Measurements from ENCODE around the gene SLC25A43. TPM values are rescaled to one million over a fixed set of nuclear protein-coding genes. Genes with fewer than 3 reads are reported as not detected.

The SLC25A43 gene
- total RNA-seq, 1 experiment from 2014 or later = 4.5 TPM

GRCh38 chrX:119495734-119496726 is 96.9 kb downstream of the SLC25A43 start:
- Mint-ChIP-seq H3K27ac (no peak overlapping the region), H3K9me3 (no peaks in the 10 kb centered on the region), H3K36me3 (no peaks in the 10 kb centered on the region), H3K4me1 (peaks cover 4% of the 10 kb centered on the region; the same call in 1 of the 2 replicates), H3K4me3 (no peak overlapping the region), H3K27me3 (ENCODE audit: low read depth) (no peaks in the 10 kb centered on the region; the same call in 1 of the 2 replicates)
- ChIA-PET POLR2A (interaction anchor here (0.6 kb wide), 1 partner anchor 1057 kb away, joined by 4 read pairs; no protein-coding TSS in a partner anchor), CTCF (interaction anchor here (1.1 to 1.5 kb wide), 2 partner anchors 13 to 16 kb away, joined by 5 to 8 read pairs; no protein-coding TSS in a partner anchor)
- ATAC-seq (no peak; the same call in 1 of the 2 replicates), DNase-seq (ENCODE audit: low spot score) (no peak)
- no peak for TF ChIP-seq CTCF (IDR thresholded peaks at IDR 0.05)
- no peak for TF ChIP-seq USF2 (CRISPR knock-in tag; IDR thresholded peaks at IDR 0.05)
- no peak for TF ChIP-seq PREB (CRISPR knock-in tag; IDR thresholded peaks at IDR 0.05; ENCODE audit: borderline replicate concordance)
- TF ChIP-seq CBFB (CRISPR knock-in tag; IDR thresholded peaks at IDR 0.05; ENCODE audit: low read depth) = no peak
- TF ChIP-seq MXD4 (CRISPR knock-in tag; IDR thresholded peaks at IDR 0.05; ENCODE audit: borderline replicate concordance) = no peak

GRCh38 chrX:119497185-119497584 is 98.0 kb downstream of the SLC25A43 start:
- DNase-seq (ENCODE audit: low spot score) = no peak
- Mint-ChIP-seq H3K4me1 (peaks cover 5% of the 10 kb centered on the region; the same call in 1 of the 2 replicates), H3K27ac (no peak overlapping the region), H3K36me3 (no peaks in the 10 kb centered on the region), H3K4me3 (no peak overlapping the region), H3K9me3 (no peaks in the 10 kb centered on the region), H3K27me3 (ENCODE audit: low read depth) (no peaks in the 10 kb centered on the region; the same call in none of the 2 replicates)
- ATAC-seq = no peak
- CTCF ChIA-PET = interaction anchor here (1.2 kb wide), 1 partner anchor 19 kb away, joined by 3 read pairs; no protein-coding TSS in a partner anchor
- POLR2A ChIA-PET = no interaction called here
- TF ChIP-seq ZNF232 (CRISPR knock-in tag; IDR thresholded peaks at IDR 0.05) (no peak), NFE2L1 (CRISPR knock-in tag; IDR thresholded peaks at IDR 0.05) (no peak), AFF4 (CRISPR knock-in tag; IDR thresholded peaks at IDR 0.05; ENCODE audit: borderline replicate concordance) (no peak), NFATC4 (CRISPR knock-in tag; IDR thresholded peaks at IDR 0.05) (no peak), TEAD1 (CRISPR knock-in tag; IDR thresholded peaks at IDR 0.05) (no peak), ZNF396 (CRISPR knock-in tag; IDR thresholded peaks at IDR 0.05; ENCODE audit: borderline replicate concordance) (no peak), ARID4B (CRISPR knock-in tag; IDR thresholded peaks at IDR 0.05; ENCODE audit: borderline replicate concordance) (no peak), GABPB1 (CRISPR knock-in tag; IDR thresholded peaks at IDR 0.05) (no peak), ATF2 (CRISPR knock-in tag; IDR thresholded peaks at IDR 0.05; ENCODE audit: borderline replicate concordance, low read depth) (no peak), ZMAT4 (CRISPR knock-in tag; IDR thresholded peaks at IDR 0.05) (no peak)

Data from WTC11 (cell line).